Small intestine (tissue), 7 donors: ENCODE data around the gene CITED4. TPM values are rescaled to one million over a fixed set of nuclear protein-coding genes. Genes with fewer than 3 reads are reported as not detected.

Experiments used
- DNase-seq, 2 donors: peaks; one replicate each; pipeline versions ENCODE4 v3.0.0 to v3.0.0-alpha.2; 2013
- FAIRE-seq: peaks from 2 replicates; lab custom pipeline; 2012; peaks lifted over from hg19 to GRCh38; lab: Jason Lieb, UNC
- H3K27ac ChIP-seq, 3 donors: one replicate each; pipeline ENCODE4 v1.5.1; 2013; ENCODE audit warnings: low read length in 2 of 3, mild to moderate bottlenecking in 2 of 3, control low read depth in 1 of 3, inconsistent platforms in 1 of 3, low read depth in 1 of 3, moderate library complexity in 1 of 3
- H3K27me3 ChIP-seq, 3 donors: one replicate each; pipeline ENCODE4 v1.6.1; 2013; ENCODE audit warnings: low read length in 3 of 3, inconsistent platforms in 1 of 3; ENCODE audit not compliant: control insufficient read depth in 3 of 3, insufficient read depth in 3 of 3
- H3K36me3 ChIP-seq, 3 donors: one replicate each; pipeline ENCODE4 v1.6.1; 2013; ENCODE audit warnings: low read length in 3 of 3, inconsistent platforms in 1 of 3, low read depth in 1 of 3, mild to moderate bottlenecking in 1 of 3, moderate library complexity in 1 of 3; ENCODE audit not compliant: control insufficient read depth in 3 of 3, insufficient read depth in 2 of 3
- H3K4me1 ChIP-seq, 3 donors: one replicate each; pipeline ENCODE4 v1.6.1; 2013; ENCODE audit warnings: low read length in 2 of 3, inconsistent platforms in 1 of 3, low read depth in 1 of 3, mild to moderate bottlenecking in 1 of 3, moderate library complexity in 1 of 3; ENCODE audit not compliant: control insufficient read depth in 3 of 3, insufficient read depth in 2 of 3
- H3K4me3 ChIP-seq, 3 donors: one replicate each; pipeline ENCODE4 v1.5.1; 2013; ENCODE audit warnings: low read length in 3 of 3, control low read depth in 1 of 3, inconsistent platforms in 1 of 3, low read depth in 1 of 3, mild to moderate bottlenecking in 1 of 3, moderate library complexity in 1 of 3
- H3K9me3 ChIP-seq, 2 donors: one replicate each; pipeline ENCODE4 v1.6.1; 2013; ENCODE audit warnings: low read depth in 1 of 2, low read length in 1 of 2; ENCODE audit not compliant: control insufficient read depth in 2 of 2, insufficient read depth in 1 of 2
- WGBS, 3 donors: extraction: QIAGEN DNeasy Blood & Tissue Kit; methylation state at CpG; one replicate each; pipeline ENCODE4 v1.1.7; 2013; 5-methylcytosine and 5-hydroxymethylcytosine counted together
- polyA plus RNA-seq, 4 donors: library from polyadenylated mRNA; stranded (reverse) in 3 of 4; unstranded in 1 of 4; fragments of 200-250 nt in 3 of 4; fragments of 120-200 nt in 1 of 4; gene quantifications; one replicate each; pipeline versions ENCODE4 v1.2.1 to v1.2.3, GENCODE V29; 2013
- donor health status: healthy with polysubstance abuse.
- donor health status: control.
- donor health status: control.
- donor health status: Bipolar disorder and iron deficiency.
- donor health status: healthy.

Gene CITED4
- polyA plus RNA-seq, 4 donors: 0.54 to 4.9 (median 2.7) TPM; not detected in 1

- 71 to 85% (median 83%) methylated on average over 6 of the region's 6 CpGs for WGBS, 3 donors
- no peak for FAIRE-seq
- peaks cover 0 to 6% of the 10 kb centered on the region in 2 donors for H3K9me3 ChIP-seq
Measured at GRCh38 chr1:40847023-40847745, 15.0 kb downstream of the CITED4 start.

DNA sequence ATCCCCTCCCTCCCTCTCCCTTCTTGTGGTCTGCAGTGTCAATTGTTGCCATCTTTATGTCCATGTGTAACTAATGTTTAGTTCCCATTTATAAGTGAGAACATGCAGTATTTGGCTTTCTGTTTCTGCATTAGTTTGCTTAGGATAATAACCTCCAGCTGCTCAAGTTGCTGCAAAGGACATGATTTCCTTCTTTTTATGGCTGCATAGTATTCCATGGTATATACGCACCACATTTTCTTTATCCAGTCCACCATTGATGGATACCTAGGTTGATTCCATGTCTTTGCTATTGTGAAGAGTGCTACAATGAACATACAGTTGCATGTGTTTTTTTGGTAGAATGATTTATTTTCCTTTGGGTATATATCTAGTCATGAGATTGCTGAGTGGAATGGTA is 16.3 kb downstream of the CITED4 start:
- peaks cover 0 to 2% (median 0%) of the 10 kb centered on the region in 3 donors for H3K4me1 ChIP-seq
- no peak for DNase-seq
- H3K4me3 ChIP-seq: no peak overlapping the region
- H3K27ac ChIP-seq: no peak overlapping the region
- H3K9me3 ChIP-seq: peaks cover 0 to 6% of the 10 kb centered on the region in 2 donors
- FAIRE-seq: no peak
- H3K27me3 ChIP-seq: no peaks in the 10 kb centered on the region
- H3K36me3 ChIP-seq: no peaks in the 10 kb centered on the region
- 91 to 100% (median 96%) methylated on average over 1 of the region's 1 CpG for WGBS, 3 donors

More at GRCh38 chr1:40847023-40847745, 15.0 kb downstream of the CITED4 start:
- peaks cover 0 to 3% (median 0%) of the 10 kb centered on the region in 3 donors for H3K27me3 ChIP-seq
- H3K36me3 ChIP-seq: no peaks in the 10 kb centered on the region
- peaks cover 0 to 2% (median 0%) of the 10 kb centered on the region in 3 donors for H3K4me1 ChIP-seq
- H3K4me3 ChIP-seq: no peak overlapping the region
- H3K27ac ChIP-seq: no peak overlapping the region
- DNase-seq: no peak

DNA sequence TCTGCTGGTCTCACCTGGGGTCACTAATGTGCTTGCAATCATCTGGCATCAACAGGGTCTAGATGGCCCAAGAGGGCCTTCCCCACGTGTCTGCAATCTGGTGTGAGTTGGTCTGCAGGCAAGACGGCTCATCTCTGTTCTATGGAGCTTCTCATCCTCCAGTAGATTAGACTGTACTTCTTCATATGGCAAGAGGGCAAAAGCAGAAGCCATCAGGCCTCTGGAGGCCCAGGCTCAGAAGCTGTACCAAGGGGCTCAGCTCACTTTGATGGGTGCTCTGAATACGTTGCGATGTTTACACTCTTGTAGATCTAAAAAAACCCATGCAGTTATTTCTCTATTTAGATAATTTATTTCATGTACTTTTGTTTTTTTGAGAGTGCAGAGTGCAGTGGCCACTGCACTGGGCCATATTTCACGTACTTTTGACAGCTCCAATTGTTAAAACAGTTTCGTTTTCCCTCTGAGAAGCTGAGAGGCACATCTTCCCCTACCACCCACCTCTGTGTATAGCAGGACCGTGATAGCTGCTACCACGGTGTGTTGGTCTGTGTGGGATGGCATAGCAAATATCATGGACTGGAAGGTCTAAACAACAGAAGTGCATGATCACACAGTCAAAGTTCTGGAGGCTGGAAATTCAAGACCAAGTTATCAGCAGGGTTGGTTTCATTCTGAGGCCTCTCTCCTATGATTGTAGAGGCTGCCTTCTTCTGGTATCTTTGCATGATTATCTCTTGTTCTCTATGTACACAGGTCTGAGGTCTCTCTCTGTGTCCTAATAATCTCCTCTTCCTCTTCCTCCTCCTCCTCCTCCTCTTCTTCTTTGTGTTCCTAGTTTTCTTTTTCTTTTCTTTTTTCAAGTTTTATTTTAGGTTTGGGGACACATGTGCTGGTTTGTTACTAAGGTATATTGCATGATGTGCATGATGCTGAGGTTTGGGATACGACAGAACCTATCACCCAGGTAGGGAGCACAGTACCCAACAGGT is 17.0 kb downstream of the CITED4 start:
- Histone ChIP-seq H3K27ac (no peak overlapping the region), H3K4me3 (no peak overlapping the region), H3K4me1 (peaks cover 0 to 2% (median 0%) of the 10 kb centered on the region in 3 donors), H3K27me3 (no peaks in the 10 kb centered on the region), H3K9me3 (peaks cover 0 to 6% of the 10 kb centered on the region in 2 donors), H3K36me3 (no peaks in the 10 kb centered on the region)
- peak in 1 of 2 donors; percentile 20 for DNase-seq
- FAIRE-seq: no peak
- 48 to 56% (median 50%) methylated on average over 9 of the region's 9 CpGs for WGBS, 3 donors

DNA sequence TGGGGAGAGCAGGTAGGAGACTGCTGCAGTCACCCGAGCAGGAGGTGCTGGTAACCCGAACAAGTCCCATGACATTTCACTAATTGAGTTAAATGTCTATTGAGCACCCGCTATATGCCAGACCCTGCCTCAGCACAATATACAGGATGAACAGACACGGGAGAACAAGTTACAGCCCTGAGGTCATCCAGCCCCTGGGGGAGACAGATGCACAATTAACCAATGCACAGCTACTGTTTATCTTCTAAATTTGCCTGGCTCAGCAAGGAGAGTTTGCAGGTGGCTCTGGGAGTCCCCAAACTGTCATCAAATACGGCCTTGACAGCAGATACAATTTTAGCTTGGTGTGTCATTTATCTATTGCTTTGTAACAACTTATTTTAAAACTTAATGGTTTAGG is 18.1 kb downstream of the CITED4 start:
- WGBS, 3 donors: 72 to 82% (median 81%) methylated on average over 5 of the region's 5 CpGs
- no peak for FAIRE-seq
- DNase-seq: no peak

DNA sequence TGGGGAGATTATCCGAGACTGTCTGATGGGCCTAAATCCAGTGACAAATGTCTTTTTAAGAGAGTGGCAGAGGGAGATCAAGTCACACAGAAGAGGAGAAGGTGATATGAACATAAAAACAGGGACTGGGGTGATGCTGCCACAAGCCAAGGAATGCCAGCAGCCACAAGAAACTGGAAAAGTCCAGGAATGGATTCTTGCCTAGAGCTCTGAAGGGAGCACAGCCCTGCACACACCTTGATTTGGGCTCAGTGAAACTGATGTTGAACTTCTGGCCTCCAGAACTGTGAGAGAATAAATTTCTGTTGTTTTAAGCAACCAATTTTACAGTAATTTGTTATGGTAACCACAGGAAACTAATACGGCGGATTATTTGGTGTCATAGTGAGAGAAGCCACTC is 19.5 kb downstream of the CITED4 start:
- Histone ChIP-seq H3K9me3 (peaks cover 0 to 6% of the 10 kb centered on the region in 2 donors), H3K4me1 (peaks cover 0 to 2% (median 0%) of the 10 kb centered on the region in 3 donors)
- no peak for DNase-seq

More for the DNA sequence above, 18.1 kb downstream of the CITED4 start:
- Histone ChIP-seq H3K27me3 (no peaks in the 10 kb centered on the region), H3K4me1 (peaks cover 0 to 2% (median 0%) of the 10 kb centered on the region in 3 donors), H3K4me3 (no peak overlapping the region), H3K27ac (no peak overlapping the region), H3K9me3 (peaks cover 0 to 6% of the 10 kb centered on the region in 2 donors), H3K36me3 (no peaks in the 10 kb centered on the region)

DNA sequence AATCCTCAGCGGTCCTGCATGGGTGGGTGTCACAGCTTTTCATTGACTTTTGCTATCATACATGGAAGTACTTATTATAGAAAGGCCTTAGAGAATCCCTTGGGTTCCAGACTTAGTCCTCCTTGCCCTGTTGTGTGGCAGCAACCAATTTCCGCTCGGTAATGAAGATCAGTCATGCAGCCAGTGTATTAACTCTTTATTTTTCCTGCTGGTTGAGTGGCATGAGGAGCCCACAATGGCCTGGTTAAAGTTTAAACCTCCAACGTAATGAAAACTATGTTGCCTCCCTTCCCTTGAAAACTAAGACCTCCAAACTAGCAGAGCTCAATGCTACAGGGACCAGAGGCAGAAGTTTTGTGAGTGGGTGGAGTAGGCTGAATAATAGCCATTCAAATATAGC is 20.0 kb downstream of the CITED4 start:
- 69 to 86% (median 70%) methylated on average over 4 of the region's 4 CpGs for WGBS, 3 donors
- peaks cover 0 to 6% of the 10 kb centered on the region in 2 donors for H3K9me3 ChIP-seq
- FAIRE-seq: no peak

More for the DNA sequence above, 19.5 kb downstream of the CITED4 start:
- Histone ChIP-seq H3K36me3 (no peaks in the 10 kb centered on the region), H3K4me3 (no peak overlapping the region), H3K27ac (no peak overlapping the region), H3K27me3 (peaks cover 0 to 5% (median 0%) of the 10 kb centered on the region in 3 donors)
- WGBS, 3 donors: 95 to 98% (median 95%) methylated on average over 3 of the region's 3 CpGs
- no peak for FAIRE-seq

DNA sequence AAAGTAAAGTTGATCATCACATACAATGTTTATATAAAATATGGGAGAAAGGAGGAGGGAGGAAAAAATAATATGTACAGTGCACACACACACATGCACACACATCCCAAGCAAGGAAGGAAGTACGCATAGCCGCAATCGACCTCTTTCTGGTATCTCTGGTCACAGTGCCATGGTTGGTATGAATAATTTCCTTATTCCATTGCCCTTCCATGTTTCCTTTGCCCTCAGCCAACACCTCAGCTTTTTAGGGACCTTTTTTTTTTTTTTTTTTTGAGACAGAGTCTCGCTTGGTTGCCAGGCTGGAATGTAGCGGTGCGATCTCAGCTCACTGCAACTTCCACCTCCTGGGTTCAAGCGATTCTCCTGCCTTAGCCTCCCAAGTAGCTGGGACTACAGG is 20.6 kb downstream of the CITED4 start:
- 90 to 94% (median 90%) methylated on average over 7 of the region's 7 CpGs for WGBS, 3 donors
- FAIRE-seq (no peak), DNase-seq (no peak)
- Histone ChIP-seq H3K36me3 (no peaks in the 10 kb centered on the region), H3K4me3 (no peak overlapping the region), H3K9me3 (peaks cover 0 to 6% of the 10 kb centered on the region in 2 donors), H3K27me3 (peaks cover 0 to 11% (median 0%) of the 10 kb centered on the region in 3 donors), H3K27ac (no peak overlapping the region), H3K4me1 (peaks cover 0 to 2% (median 0%) of the 10 kb centered on the region in 3 donors)

More for the DNA sequence above, 20.0 kb downstream of the CITED4 start:
- no peak for DNase-seq
- Histone ChIP-seq H3K27me3 (peaks cover 0 to 9% (median 0%) of the 10 kb centered on the region in 3 donors), H3K4me3 (no peak overlapping the region), H3K4me1 (peaks cover 0 to 2% (median 0%) of the 10 kb centered on the region in 3 donors), H3K36me3 (no peaks in the 10 kb centered on the region), H3K27ac (no peak overlapping the region)
